NOMO-1 treated with DMSO at 0.1 percent for 48 hours (cell line): Measurements from ENCODE around the gene USP10.

Experiments used
- DNase-seq: peaks from one replicate; lab custom pipeline; 2025; ENCODE audit not compliant: unreplicated experiment; lab: John Stamatoyannopoulos, UW

The USP10 gene

GRCh38 chr16:84791088-84791487, 91.3 kb downstream of the USP10 start:
- DNase-seq = no peak

- no peak for DNase-seq
Observed at GRCh38 chr16:84791501-84791900, 91.7 kb downstream of the USP10 start.

GRCh38 chr16:84794186-84794585, 94.4 kb downstream of the USP10 start:
- peak; percentile 39 for DNase-seq

GRCh38 chr16:84794626-84795025, 94.8 kb downstream of the USP10 start:
- no peak for DNase-seq

GRCh38 chr16:84795329-84796053, 95.7 kb downstream of the USP10 start:
- no peak for DNase-seq

- DNase-seq = no peak
Observed at GRCh38 chr16:84800158-84800978, 100.6 kb downstream of the USP10 start.

- no peak for DNase-seq
Observed at GRCh38 chr16:84803146-84803545, 103.3 kb downstream of the USP10 start.

- DNase-seq = no peak
Observed at GRCh38 chr16:84804326-84804725, 104.5 kb downstream of the USP10 start.

- peak; percentile 96 for DNase-seq
Observed at GRCh38 chr16:84806256-84806889, 106.6 kb downstream of the USP10 start.

GRCh38 chr16:84806890-84807258, 107.1 kb downstream of the USP10 start:
- DNase-seq = no peak

GRCh38 chr16:84807776-84808175, 108.0 kb downstream of the USP10 start:
- no peak for DNase-seq

GRCh38 chr16:84808826-84809225, 109.0 kb downstream of the USP10 start:
- DNase-seq = no peak

- DNase-seq = peak; percentile 96
Observed at GRCh38 chr16:84810518-84811273, 110.9 kb downstream of the USP10 start.

- DNase-seq = no peak
Observed at GRCh38 chr16:84811529-84811928, 111.7 kb downstream of the USP10 start.

GRCh38 chr16:84813141-84813934, 113.5 kb downstream of the USP10 start:
- DNase-seq = no peak

GRCh38 chr16:84815462-84815861, 115.7 kb downstream of the USP10 start:
- DNase-seq = no peak

GRCh38 chr16:84816023-84816422, 116.2 kb downstream of the USP10 start:
- no peak for DNase-seq

GRCh38 chr16:84816485-84816884, 116.7 kb downstream of the USP10 start:
- no peak for DNase-seq

- DNase-seq = no peak
Observed at GRCh38 chr16:84817206-84817605, 117.4 kb downstream of the USP10 start.

GRCh38 chr16:84817613-84818012, 117.8 kb downstream of the USP10 start:
- DNase-seq = no peak
